A549 treated with Hydrocortisone at 1 μM for 4 hours (cell line): ENCODE measurements around the gene CD53. TPM values are rescaled to one million over a fixed set of nuclear protein-coding genes. Genes with fewer than 3 reads are reported as not detected.

Experiments
- total RNA-seq: library from RNA; stranded (reverse); fragments of 200-300 nt; extraction: Qiagen RNA extraction; gene quantifications from 5 replicates; pipeline ENCODE4 v1.2.3, GENCODE V29; 2022

CD53 gene, protein sequence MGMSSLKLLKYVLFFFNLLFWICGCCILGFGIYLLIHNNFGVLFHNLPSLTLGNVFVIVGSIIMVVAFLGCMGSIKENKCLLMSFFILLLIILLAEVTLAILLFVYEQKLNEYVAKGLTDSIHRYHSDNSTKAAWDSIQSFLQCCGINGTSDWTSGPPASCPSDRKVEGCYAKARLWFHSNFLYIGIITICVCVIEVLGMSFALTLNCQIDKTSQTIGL
- total RNA-seq: 0.07 TPM in 1 of 5 replicates, not detected in the others

GRCh38 chr1:110872745-110873720 lies at the start of gene CD53:
CD53 (plus strand) TSS chr1:110873148; CDS start chr1:110891409, 18,261 bp downstream.

Other genes with a start within 250 kb of the CD53 start
- not detected in 5 replicates for gene KCNA3, start 198.2 kb upstream of the CD53 start, total RNA-seq
- gene LRIF1, start 90.8 kb downstream of the CD53 start, total RNA-seq: 15.3 to 24.9 TPM (median 16.5 TPM) in 5 replicates